ENCODE results near the gene GAP43. TPM values are rescaled to one million over a fixed set of nuclear protein-coding genes. Genes with fewer than 3 reads are reported as not detected.

GAP43 gene
- total and polyA plus RNA-seq, 2 of the 13 experiments (the other 11 are each of a cell fraction or from before 2014, with no cell fraction given): not detected

GRCh38 chr3:115768661-115769060 is 145.4 kb downstream of the GAP43 start:
- no TSS peak for BruUV-seq (replicated peaks)
- TF ChIP-seq SRSF9 (IDR thresholded peaks at IDR 0.05; ENCODE audit: borderline replicate concordance, insufficient read depth, low read depth, low read length, poor library complexity, severe bottlenecking): no peak
- no peak for TF ChIP-seq KLF9 (CRISPR knock-in tag; IDR thresholded peaks at IDR 0.05; ENCODE audit: low read depth)
- no peak for TF ChIP-seq ZNF777 (CRISPR knock-in tag; IDR thresholded peaks at IDR 0.05)
- TF ChIP-seq NR2F6 (IDR thresholded peaks at IDR 0.05): no peak
- no peak for TF ChIP-seq NR2F6 (CRISPR knock-in tag; IDR thresholded peaks at IDR 0.05)
- TF ChIP-seq MXD4 (CRISPR knock-in tag; IDR thresholded peaks at IDR 0.05): no peak
- no peak for TF ChIP-seq ZNF580 (CRISPR knock-in tag; IDR thresholded peaks at IDR 0.05; ENCODE audit: borderline replicate concordance, low read depth)
- TF ChIP-seq ZEB1 (IDR thresholded peaks at IDR 0.05; ENCODE audit: insufficient replicate concordance, low read depth): no peak
- TF ChIP-seq ZNF333 (CRISPR knock-in tag; IDR thresholded peaks at IDR 0.05; ENCODE audit: borderline replicate concordance): no peak
- TF ChIP-seq RAD51 (IDR thresholded peaks at IDR 0.05; ENCODE audit: borderline replicate concordance): no peak
- TF ChIP-seq ZNF772 (CRISPR knock-in tag; IDR thresholded peaks at IDR 0.05): no peak
- TF ChIP-seq ZNF7 (CRISPR knock-in tag; IDR thresholded peaks at IDR 0.05): no peak
- no peak for TF ChIP-seq ZNF883 (CRISPR knock-in tag; IDR thresholded peaks at IDR 0.05; ENCODE audit: not compliant biosample characterization)
- TF ChIP-seq ZNF652 (CRISPR knock-in tag; IDR thresholded peaks at IDR 0.05; ENCODE audit: borderline replicate concordance, low read depth): no peak
- no peak for TF ChIP-seq IRF9 (CRISPR knock-in tag; IDR thresholded peaks at IDR 0.05; ENCODE audit: borderline replicate concordance)
- no peak for TF ChIP-seq CEBPG (CRISPR knock-in tag; IDR thresholded peaks at IDR 0.05)
- no peaks in the 10 kb centered on the region for H3K79me2 ChIP-seq (ENCODE audit: insufficient read depth, low read length)
- no peak overlapping the region for H3K4me2 ChIP-seq (ENCODE audit: low read depth, low read length)
- H2AFZ ChIP-seq (ENCODE audit: low read length): no peak overlapping the region
- H3K27me3 ChIP-seq (ENCODE audit: control insufficient read depth in 1 of 2, insufficient read depth in 2 of 2, low read length in 2 of 2): no peaks in the 10 kb centered on the region
- ATAC-seq (no peak), DNase-seq (ENCODE audit: low spot score) (no peak), FAIRE-seq (no peak)
- in situ Hi-C loops (cut with HindIII; ENCODE audit: extremely low pct_ligation_motif_present, low pct_unique_long_range_greater_than_20kb): no loop called here
- H3K27ac ChIP-seq (ENCODE audit: extremely low read length, insufficient read depth, low read length): no peak overlapping the region
- no peaks in the 10 kb centered on the region for H3K36me3 ChIP-seq (replicated peaks in 1 of 2; ENCODE audit: control insufficient read depth in 1 of 2, insufficient read depth in 2 of 2, low read length in 2 of 2)
- intact Hi-C loops (cut with micrococcal nuclease; ENCODE audit: unreplicated experiment): no loop called here
- no peaks in the 10 kb centered on the region for H3K4me1 ChIP-seq (ENCODE audit: insufficient read depth, low read length)
- ChIA-PET POLR2A (interaction anchor here (1.0 kb wide), 1 partner anchor 15 kb away, joined by 3 read pairs; no protein-coding TSS in a partner anchor), CTCF (ENCODE audit: low intra/inter-chr PET ratio, low total read pairs) (no interaction called here)
- H4K20me1 ChIP-seq (ENCODE audit: insufficient read depth, low read length): no peaks in the 10 kb centered on the region
- 88% methylated on average over 3 of the region's 3 CpGs for WGBS (ENCODE audit: low lambda C conversion rate)
- no peak overlapping the region for H3K9ac ChIP-seq (ENCODE audit: insufficient read depth, low read depth, low read length)
- no peaks in the 10 kb centered on the region for H3K9me3 ChIP-seq (ENCODE audit: low read length)
- no peak overlapping the region for H3K4me3 ChIP-seq (replicated peaks in 1 of 3; ENCODE audit: insufficient read depth in 1 of 3, low read depth in 2 of 3, low read length in 3 of 3)
